K562 (cell line): ENCODE data around the gene LSM14B. TPM values are rescaled to one million over a fixed set of nuclear protein-coding genes. Genes with fewer than 3 reads are reported as not detected.

Source experiments
- ATAC-seq: fragments of 200-7000 bp; cut with Tn5 transposase; 3 replicates; pipeline ENCODE4 v1.9.1; 2020; ENCODE audit warnings: moderate library complexity
- BruUV-seq: library from RNA; stranded (reverse); fragments of 400-500 nt; replicated peaks from 2 replicates; lab custom pipeline; 2021; lab: Mats Ljungman, UMichigan
- CTCF ChIA-PET: fragments of 300-600 bp; formaldehyde crosslinking; extraction: SDS; loops from one replicate; lab custom pipeline; 2021; ENCODE audit warnings: low intra/inter-chr PET ratio; lab: Yijun Ruan, JAX
- POLR2A ChIA-PET: fragments of 300-600, 350-650 bp; sonication (Branson Sonifier 250); formaldehyde crosslinking; extraction: SDS; loops from one replicate; lab custom pipeline; 2021; ENCODE audit warnings: antibody characterized with exemption, inconsistent platforms; lab: Yijun Ruan, JAX
- DNase-seq, 4 experiments: peaks; one replicate each; pipeline versions ENCODE4 v3.0.0 to v3.0.0-alpha.2; 2011 to 2018; ENCODE audit warnings: low spot score in 3 of 4, mixed read lengths in 3 of 4; ENCODE audit errors: extremely low read depth in 1 of 4
- FAIRE-seq: peaks from 2 replicates; lab custom pipeline; 2011; peaks lifted over from hg19 to GRCh38; lab: Jason Lieb, UNC
- H2AFZ ChIP-seq: 2 replicates; pipeline ENCODE4 v1.6.0; 2011; ENCODE audit warnings: low read depth, low read length, control low read depth, inconsistent platforms
- H3K27ac ChIP-seq: fragments of 200-600 bp; 3 replicates; pipeline ENCODE4 v1.8.0; 2011; ENCODE audit warnings: low read depth, mild to moderate bottlenecking, control low read depth, inconsistent platforms, low read length, moderate library complexity, mixed read lengths; ENCODE audit errors: extremely low read depth
- H3K27me3 ChIP-seq, 2 experiments: fragments of 300-600 bp in 1 of 2; 2 replicates in 1 of 2; 3 replicates in 1 of 2; pipeline versions ENCODE4 v1.6.0 to v1.8.0; 2011; ENCODE audit warnings: inconsistent platforms in 2 of 2, low read length in 2 of 2, mild to moderate bottlenecking in 1 of 2, mixed read lengths in 1 of 2, moderate library complexity in 1 of 2; ENCODE audit not compliant: control insufficient read depth in 2 of 2, insufficient read depth in 2 of 2
- H3K36me3 ChIP-seq: fragments of 300-600 bp; 3 replicates; pipeline ENCODE4 v1.8.0; 2011; ENCODE audit warnings: mild to moderate bottlenecking, low read length, inconsistent platforms; ENCODE audit not compliant: control insufficient read depth, insufficient read depth
- H3K4me1 ChIP-seq, 2 experiments: fragments of 200-600 bp in 1 of 2; replicated peaks in 1 of 2; 2 replicates in 1 of 2; 3 replicates in 1 of 2; pipeline versions ENCODE4 v1.5.1 to v1.8.0; 2011; ENCODE audit warnings: inconsistent platforms in 2 of 2, low read length in 2 of 2, mild to moderate bottlenecking in 1 of 2, mixed read lengths in 1 of 2, moderate library complexity in 1 of 2; ENCODE audit not compliant: control insufficient read depth in 2 of 2, insufficient read depth in 2 of 2
- H3K4me2 ChIP-seq: 2 replicates; pipeline ENCODE4 v1.6.1; 2011; ENCODE audit warnings: low read length, control low read depth, inconsistent platforms, mixed read lengths; ENCODE audit not compliant: insufficient read depth
- H3K4me3 ChIP-seq: fragments of 200-600 bp; sonication (generic), shearing (Covaris generic); 2 replicates; pipeline ENCODE4 v1.5.1; 2016; ENCODE audit warnings: control low read depth, inconsistent platforms
- H3K79me2 ChIP-seq: fragments of 200-600 bp; 3 replicates; pipeline ENCODE4 v1.8.0; 2011; ENCODE audit warnings: low read length, inconsistent platforms; ENCODE audit not compliant: control insufficient read depth, insufficient read depth
- H3K9ac ChIP-seq, 2 experiments: 2 replicates each; pipeline versions ENCODE4 v1.6.0 to v1.6.1; 2011; ENCODE audit warnings: low read depth in 2 of 2, low read length in 2 of 2, control low read depth in 1 of 2, inconsistent platforms in 1 of 2, mild to moderate bottlenecking in 1 of 2, mixed read lengths in 1 of 2; ENCODE audit not compliant: insufficient read depth in 1 of 2
- H3K9me1 ChIP-seq: one replicate; pipeline ENCODE4 v1.6.0; 2011; ENCODE audit warnings: inconsistent platforms, mild to moderate bottlenecking, low read length, moderate library complexity; ENCODE audit not compliant: control insufficient read depth, insufficient read depth
- H3K9me3 ChIP-seq: replicated peaks from 2 replicates; pipeline ENCODE4 v1.5.1; 2011; ENCODE audit warnings: low read depth, low read length, inconsistent platforms; ENCODE audit not compliant: control insufficient read depth, insufficient read depth
- H4K20me1 ChIP-seq: replicated peaks from 2 replicates; pipeline ENCODE4 v1.6.1; 2011; ENCODE audit warnings: low read length, inconsistent platforms, mixed read lengths; ENCODE audit not compliant: control insufficient read depth, insufficient read depth
- NR2C1 ChIP-seq, 2 experiments: fragments of 450-650 bp; IDR thresholded peaks; 2 replicates each; pipeline ENCODE4 v1.6.1; 2017; ENCODE audit warnings: mild to moderate bottlenecking in 2 of 2, antibody characterized with exemption in 1 of 2, inconsistent platforms in 1 of 2, missing compliant biosample characterization in 1 of 2, missing genetic modification characterization in 1 of 2
- PKNOX1 ChIP-seq: fragments of 450-650 bp; IDR thresholded peaks from 2 replicates; pipeline ENCODE4 v1.6.1; 2016
- ZNF444 ChIP-seq: fragments of 250-450 bp; sonication (Bioruptor Pico); IDR thresholded peaks from 2 replicates; pipeline ENCODE4 v1.4.0; 2020; ENCODE audit warnings: mild to moderate bottlenecking, moderate library complexity
- WGBS: fragments of 100-300 bp; shearing (Covaris generic); methylation state at CpG from one replicate; pipeline ENCODE4 v1.1.6; 2016; ENCODE audit warnings: low coverage, mixed read lengths; ENCODE audit not compliant: insufficient coverage; ENCODE audit errors: missing lambda C conversion rate; 5-methylcytosine and 5-hydroxymethylcytosine counted together
- in situ Hi-C: fragments of 300-500 bp; cut with MboI; formaldehyde crosslinking; loops from 4 replicates; pipeline ENCODE4 v1.15.0; 2018; ENCODE audit warnings: inconsistent platforms, mixed read lengths
- intact Hi-C: fragments of 100-400 bp; cut with micrococcal nuclease; formaldehyde crosslinking; loops from 2 replicates; pipeline ENCODE4 v1.14.2; 2022
- polyA plus RNA-seq, 8 experiments: library from polyadenylated mRNA; depleted of rRNA in 4 of 8; stranded (reverse) in 5 of 8; unstranded in 3 of 8; fragments of >200 nt; fragmentation: Nextera tagmentation in 2 of 8; fragmentation: Illumina TruSeq in 1 of 8; extraction: Ambion mirVana in 2 of 8; extraction: Trizol in 1 of 8; gene quantifications; 2 replicates each; pipeline versions ENCODE4 v1.2.1 to v1.2.3, GENCODE V29; 2011 to 2014; ENCODE audit warnings: inconsistent platforms in 1 of 8, missing spikeins in 1 of 8
- total RNA-seq, 7 experiments: library from RNA; depleted of rRNA in 6 of 7; stranded (reverse); fragments of >200 nt in 6 of 7; fragmentation: Illumina TruSeq in 2 of 7; extraction: Trizol in 2 of 7; gene quantifications; 2 replicates each; pipeline versions ENCODE4 v1.2.1 to v1.2.3, GENCODE V29; 2011 to 2021; ENCODE audit warnings: low replicate concordance in 1 of 7

Gene LSM14B
- total and polyA plus RNA-seq, 9 of the 15 experiments (the other 6 are each of a cell fraction or from before 2014, with no cell fraction given), result 0.66 to 36.0 (median 20.2) TPM

DNA sequence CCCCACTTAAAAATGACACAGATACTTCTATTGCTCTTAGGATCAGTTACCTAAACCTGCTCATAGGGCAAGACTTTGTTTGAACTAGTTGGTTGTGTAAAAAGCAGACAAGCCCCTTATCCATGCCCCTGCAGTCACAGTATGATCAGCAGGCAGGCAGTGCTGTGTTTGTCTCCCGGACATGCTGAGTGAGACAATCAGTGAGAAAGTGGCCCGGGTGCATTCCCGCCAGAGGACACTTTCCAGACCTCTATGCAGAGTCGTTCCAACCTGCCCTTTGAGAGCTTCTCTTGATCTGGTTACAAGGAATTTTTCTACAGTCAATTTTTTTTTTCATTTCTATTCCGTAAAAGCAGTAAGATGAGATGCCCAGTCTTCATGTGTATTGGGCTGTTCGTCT, 6.2 kb downstream of the LSM14B start:
- peaks cover 6 to 11% of the 10 kb centered on the region in 2 experiments; a peak in 4 of 5 replicates for H3K4me1 ChIP-seq
- H3K9me1 ChIP-seq, result no peaks in the 10 kb centered on the region
- intact Hi-C loops (no loop called here), in situ Hi-C loops (no loop called here)
- H4K20me1 ChIP-seq, result peaks cover 21% of the 10 kb centered on the region
- H3K36me3 ChIP-seq, result peaks cover 99% of the 10 kb centered on the region
- no peaks in the 10 kb centered on the region for H3K9me3 ChIP-seq
- H3K9ac ChIP-seq, result no peak overlapping the region
- CTCF ChIA-PET, result no interaction called here
- no peak overlapping the region for H3K4me2 ChIP-seq
- TF ChIP-seq PKNOX1 (no peak), ZNF444 (CRISPR knock-in tag) (no peak)
- TF ChIP-seq, all 486 proteins: peak for 0
- FAIRE-seq, result no peak
- no peak overlapping the region for H3K4me3 ChIP-seq
- H2AFZ ChIP-seq, result no peak overlapping the region
- H3K27me3 ChIP-seq, result no peaks in the 10 kb centered on the region
- H3K79me2 ChIP-seq, result peaks cover 22% of the 10 kb centered on the region
- POLR2A ChIA-PET, result interaction anchor here (9.5 kb wide), 1 partner anchor 8 kb away, joined by 78 read pairs; no protein-coding TSS in a partner anchor
- H3K27ac ChIP-seq, result no peak overlapping the region
- WGBS, result 96% methylated on average over 6 of the region's 6 CpGs
- no peak for DNase-seq
- BruUV-seq, result no TSS peak
- ATAC-seq, result no peak

- intact Hi-C loops (no loop called here), in situ Hi-C loops (no loop called here)
- peaks cover 10% of the 10 kb centered on the region; the same call in 2 of the 3 replicates for H3K79me2 ChIP-seq
- no peaks in the 10 kb centered on the region for H3K9me3 ChIP-seq
- DNase-seq, result no peak
- no peak overlapping the region for H3K4me2 ChIP-seq
- H3K9me1 ChIP-seq, result no peaks in the 10 kb centered on the region
- H2AFZ ChIP-seq, result no peak overlapping the region
- 97% methylated on average over 19 of the region's 20 CpGs for WGBS
- ChIA-PET CTCF (no interaction called here), POLR2A (interaction anchor here (0.8 to 9.5 kb wide), 4 partner anchors 6 to 14 kb away, joined by 3 to 78 read pairs (median 4); no protein-coding TSS in a partner anchor)
- no peak for TF ChIP-seq NR2C1 (IDR thresholded peaks at IDR 0.05)
- TF ChIP-seq NR2C1 (tag; IDR thresholded peaks at IDR 0.05), result no peak
- H3K36me3 ChIP-seq, result peaks cover 97% of the 10 kb centered on the region
- ATAC-seq, result no peak
- H3K4me3 ChIP-seq, result no peak overlapping the region
- 0 out of 2 replicates have a peak, but pooled peaks cover 8% of the 10 kb centered on the region for H4K20me1 ChIP-seq
- FAIRE-seq, result no peak
- BruUV-seq, result no TSS peak
- H3K27me3 ChIP-seq, result no peaks in the 10 kb centered on the region
- H3K4me1 ChIP-seq, result peaks cover 0 to 7% of the 10 kb centered on the region in 2 experiments; a peak in 1 of 5 replicates
- H3K9ac ChIP-seq, result no peak overlapping the region
- H3K27ac ChIP-seq, result no peak overlapping the region
Observed at GRCh38 chr20:62129731-62130531, 7.7 kb downstream of the LSM14B start.
